ENCODE data around the gene CDKAL1.

Gene CDKAL1

DNA sequence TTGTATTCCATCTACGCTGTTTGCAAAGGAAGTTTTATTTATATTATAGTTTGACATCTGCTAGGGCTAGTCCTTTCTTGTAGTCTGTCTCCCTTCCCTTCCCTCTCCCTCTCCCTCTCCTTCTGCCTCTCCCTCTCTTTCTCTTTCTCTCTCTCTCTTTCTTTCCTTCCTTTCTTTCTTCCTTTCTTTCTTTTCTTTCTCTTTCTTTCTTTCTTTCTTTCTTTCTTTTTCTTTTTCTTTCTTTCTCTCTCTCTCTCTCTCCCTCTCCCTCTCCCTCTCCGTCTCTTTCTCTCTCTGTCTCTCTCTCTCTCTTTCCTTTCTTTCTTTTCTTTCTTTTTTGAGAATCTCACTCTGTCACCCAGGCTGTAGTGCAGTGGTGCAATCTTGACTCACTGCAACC, 137.8 kb downstream of the CDKAL1 start:
- Histone ChIP-seq H3K36me3 (no peaks in the 10 kb centered on the region), H3K27me3 (no peaks in the 10 kb centered on the region), H3K4me3 (no peak overlapping the region), H3K27ac (no peak overlapping the region), H3K9me3 (no peaks in the 10 kb centered on the region), H3K4me1 (no peaks in the 10 kb centered on the region)
- DNase-seq, result no peak
- TF ChIP-seq, protein P1, sequence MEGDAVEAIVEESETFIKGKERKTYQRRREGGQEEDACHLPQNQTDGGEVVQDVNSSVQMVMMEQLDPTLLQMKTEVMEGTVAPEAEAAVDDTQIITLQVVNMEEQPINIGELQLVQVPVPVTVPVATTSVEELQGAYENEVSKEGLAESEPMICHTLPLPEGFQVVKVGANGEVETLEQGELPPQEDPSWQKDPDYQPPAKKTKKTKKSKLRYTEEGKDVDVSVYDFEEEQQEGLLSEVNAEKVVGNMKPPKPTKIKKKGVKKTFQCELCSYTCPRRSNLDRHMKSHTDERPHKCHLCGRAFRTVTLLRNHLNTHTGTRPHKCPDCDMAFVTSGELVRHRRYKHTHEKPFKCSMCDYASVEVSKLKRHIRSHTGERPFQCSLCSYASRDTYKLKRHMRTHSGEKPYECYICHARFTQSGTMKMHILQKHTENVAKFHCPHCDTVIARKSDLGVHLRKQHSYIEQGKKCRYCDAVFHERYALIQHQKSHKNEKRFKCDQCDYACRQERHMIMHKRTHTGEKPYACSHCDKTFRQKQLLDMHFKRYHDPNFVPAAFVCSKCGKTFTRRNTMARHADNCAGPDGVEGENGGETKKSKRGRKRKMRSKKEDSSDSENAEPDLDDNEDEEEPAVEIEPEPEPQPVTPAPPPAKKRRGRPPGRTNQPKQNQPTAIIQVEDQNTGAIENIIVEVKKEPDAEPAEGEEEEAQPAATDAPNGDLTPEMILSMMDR (IDR thresholded peaks at IDR 0.05), result no peak
- intact Hi-C loops (cut with DNase I; ENCODE audit: low total_unique reads), result no loop called here

DNA sequence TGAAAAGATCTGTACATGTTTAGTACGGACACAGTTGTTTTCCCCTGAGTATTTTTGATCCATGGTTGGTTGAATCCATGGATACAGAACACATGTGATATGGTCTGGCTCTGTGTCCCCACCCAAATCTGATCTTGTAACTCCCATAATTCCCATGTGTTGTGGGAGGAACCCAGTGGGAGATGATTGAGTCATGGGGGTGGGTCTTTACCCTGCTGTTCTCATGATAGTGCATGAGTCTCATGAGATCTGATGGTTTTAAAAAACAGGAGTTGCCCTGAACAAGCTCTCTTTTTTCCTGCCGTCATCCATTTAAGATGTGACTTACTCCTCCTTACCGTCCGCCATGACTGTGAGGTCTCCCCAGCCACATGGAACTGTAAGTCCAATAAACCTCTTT, 139.2 kb downstream of the CDKAL1 start:
- H3K36me3 ChIP-seq, result no peaks in the 10 kb centered on the region
- no peaks in the 10 kb centered on the region for H3K9me3 ChIP-seq
- H3K27ac ChIP-seq, result no peak overlapping the region
- no peaks in the 10 kb centered on the region for H3K4me1 ChIP-seq
- H3K27me3 ChIP-seq, result no peaks in the 10 kb centered on the region
- H3K4me3 ChIP-seq, result no peak overlapping the region
- TF ChIP-seq, protein P1 (IDR thresholded peaks at IDR 0.05), result no peak
- DNase-seq, result no peak
- intact Hi-C loops (cut with DNase I; ENCODE audit: low total_unique reads), result no loop called here

DNA sequence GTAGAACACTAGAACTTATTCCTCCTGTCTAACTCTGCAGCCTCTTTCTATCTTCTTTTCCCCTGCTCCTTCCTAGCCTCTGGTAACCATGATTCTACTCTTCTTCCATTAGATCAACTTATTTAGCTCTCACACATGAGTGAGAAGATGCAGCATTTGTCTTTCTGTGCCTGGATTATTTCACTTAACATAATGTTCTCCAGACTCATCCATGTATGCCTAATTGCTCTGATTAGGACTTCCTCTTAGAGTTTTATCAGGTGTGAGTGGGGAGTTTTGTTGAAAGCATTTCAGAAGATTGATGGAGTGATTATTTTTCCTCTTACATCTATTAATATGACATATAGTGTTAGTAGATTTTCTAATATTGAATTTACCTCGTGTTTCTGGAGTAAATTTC, 140.4 kb downstream of the CDKAL1 start:
- intact Hi-C loops (cut with DNase I; ENCODE audit: low total_unique reads), result no loop called here
- Histone ChIP-seq H3K4me1 (no peaks in the 10 kb centered on the region), H3K9me3 (no peaks in the 10 kb centered on the region), H3K27me3 (no peaks in the 10 kb centered on the region), H3K4me3 (no peak overlapping the region), H3K27ac (no peak overlapping the region), H3K36me3 (no peaks in the 10 kb centered on the region)
- DNase-seq, result no peak
- TF ChIP-seq, protein P1 (IDR thresholded peaks at IDR 0.05), result no peak

DNA sequence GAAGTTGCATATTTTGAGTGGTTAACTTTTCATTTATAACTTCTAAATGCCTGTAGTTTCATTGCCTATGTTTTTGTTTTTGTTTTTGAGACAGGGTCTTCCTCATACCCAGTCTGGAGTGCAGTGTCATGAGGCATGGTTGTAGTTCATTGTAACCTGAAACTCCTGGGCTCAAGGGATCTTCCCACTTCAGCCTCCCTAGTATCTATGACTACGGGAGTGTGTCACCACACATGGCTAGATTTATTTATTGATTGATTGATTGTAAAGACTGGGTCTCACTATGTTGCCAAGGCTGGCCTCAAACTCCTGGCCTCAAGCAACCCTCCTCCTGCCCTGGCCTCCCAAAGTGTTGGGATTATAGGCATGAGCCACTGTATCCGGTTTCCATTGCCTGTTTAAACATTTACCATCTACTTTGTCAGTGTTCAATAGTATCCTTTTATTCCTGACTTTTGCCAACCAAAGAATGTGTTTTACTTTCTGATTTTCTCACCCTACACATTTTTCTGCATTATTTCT, 144.6 kb downstream of the CDKAL1 start:
- H3K4me3 ChIP-seq, result no peak overlapping the region
- TF ChIP-seq, protein P1 (IDR thresholded peaks at IDR 0.05), result no peak
- H3K36me3 ChIP-seq, result no peaks in the 10 kb centered on the region
- H3K27ac ChIP-seq, result no peak overlapping the region
- intact Hi-C loops (cut with DNase I; ENCODE audit: low total_unique reads), result no loop called here
- no peaks in the 10 kb centered on the region for H3K27me3 ChIP-seq
- H3K9me3 ChIP-seq, result no peaks in the 10 kb centered on the region
- peaks cover 0 to 14% (median 0%) of the 10 kb centered on the region in 4 donors for H3K4me1 ChIP-seq
- DNase-seq, result no peak

DNA sequence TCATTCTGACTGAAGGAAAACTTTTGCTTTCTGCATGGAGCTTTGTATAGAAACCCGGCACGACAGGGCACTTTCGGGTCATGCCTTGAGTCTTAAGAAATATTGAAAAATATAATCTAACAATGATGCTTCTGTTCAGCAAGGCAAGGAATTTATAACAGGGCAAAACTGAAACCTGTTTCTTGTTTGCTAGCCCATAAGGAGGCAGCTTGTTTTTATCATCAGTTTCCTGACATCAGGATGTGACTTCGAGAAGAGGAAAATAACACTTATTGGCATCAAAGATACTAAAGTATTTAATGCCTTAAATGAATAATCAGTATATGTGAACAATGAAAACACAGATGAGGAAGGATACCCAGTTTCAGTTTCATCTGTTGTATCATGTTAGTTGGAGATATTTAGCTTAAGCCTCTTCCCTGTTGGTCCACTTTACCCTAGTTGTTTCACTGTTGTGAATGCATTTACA, 146.5 kb downstream of the CDKAL1 start:
- Histone ChIP-seq H3K36me3 (no peaks in the 10 kb centered on the region), H3K27me3 (no peaks in the 10 kb centered on the region), H3K4me1 (peaks cover 0 to 14% (median 0%) of the 10 kb centered on the region in 4 donors), H3K27ac (no peak overlapping the region), H3K4me3 (no peak overlapping the region), H3K9me3 (no peaks in the 10 kb centered on the region)
- no peak for DNase-seq
- intact Hi-C loops (cut with DNase I; ENCODE audit: low total_unique reads), result no loop called here
- TF ChIP-seq, protein P1 (IDR thresholded peaks at IDR 0.05), result no peak

DNA sequence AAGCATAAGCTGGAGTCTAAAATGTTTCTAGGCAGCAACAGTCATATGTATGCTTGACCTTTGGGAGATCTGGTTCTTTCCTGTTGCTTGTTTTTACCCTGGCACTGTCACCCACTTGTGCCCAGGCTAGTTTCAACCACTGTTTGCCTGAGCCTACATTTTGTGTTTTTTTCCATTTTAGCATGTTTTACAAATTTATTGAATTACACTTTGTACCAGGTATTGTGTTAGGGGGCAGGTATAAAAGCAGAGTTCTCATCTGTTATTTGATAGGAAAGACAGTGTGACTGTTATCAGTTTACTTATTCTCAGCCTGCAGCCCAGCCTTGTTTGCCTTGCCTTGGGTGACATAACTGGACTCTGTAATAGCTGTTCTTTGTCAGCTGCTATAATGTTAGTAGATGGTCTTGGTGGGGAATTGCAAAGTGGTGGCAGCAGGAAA, 147.0 kb downstream of the CDKAL1 start:
- Histone ChIP-seq H3K27me3 (no peaks in the 10 kb centered on the region), H3K27ac (no peak overlapping the region), H3K4me3 (no peak overlapping the region), H3K36me3 (no peaks in the 10 kb centered on the region), H3K4me1 (peaks cover 0 to 14% (median 0%) of the 10 kb centered on the region in 4 donors), H3K9me3 (no peaks in the 10 kb centered on the region)
- DNase-seq, result no peak
- intact Hi-C loops (cut with DNase I; ENCODE audit: low total_unique reads), result no loop called here
- TF ChIP-seq, protein P1 (IDR thresholded peaks at IDR 0.05), result no peak

Measured in tibial artery (tissue), 4 donors.